Bronchial epithelial cell (primary cell): ENCODE data around the gene CYTIP. TPM values are rescaled to one million over a fixed set of nuclear protein-coding genes. Genes with fewer than 3 reads are reported as not detected.

Experiments used
- DNase-seq: peaks from one replicate; pipeline ENCODE4 v3.0.0-alpha.2; 2010; ENCODE audit warnings: low read depth
- FAIRE-seq: peaks from 2 replicates; lab custom pipeline; 2011; peaks lifted over from hg19 to GRCh38; lab: Jason Lieb, UNC
- H3K27me3 ChIP-seq: 2 replicates; pipeline ENCODE4 v1.5.1; 2011; ENCODE audit warnings: low read length; ENCODE audit not compliant: control insufficient read depth, insufficient read depth
- H3K36me3 ChIP-seq: 2 replicates; pipeline ENCODE4 v1.5.1; 2011; ENCODE audit warnings: low read length; ENCODE audit not compliant: control insufficient read depth, insufficient read depth
- H3K4me3 ChIP-seq: 2 replicates; pipeline ENCODE4 v1.5.1; 2011; ENCODE audit warnings: mild to moderate bottlenecking, low read depth, low read length, control low read depth
- CTCF ChIP-seq: IDR thresholded peaks from 2 replicates; pipeline ENCODE4 v1.5.1; 2011; ENCODE audit warnings: mild to moderate bottlenecking, moderate library complexity, low read length, control low read depth, inconsistent platforms; ENCODE audit not compliant: insufficient read depth, severe bottlenecking
- total RNA-seq: library from RNA; depleted of rRNA; stranded (reverse); fragments of >200 nt; gene quantifications from 2 replicates; pipeline ENCODE4 v1.2.1, GENCODE V29; 2014

The CYTIP gene
- total RNA-seq, result not detected in 2 replicates

- Histone ChIP-seq H3K27me3 (peaks cover 7% of the 10 kb centered on the region), H3K36me3 (no peaks in the 10 kb centered on the region), H3K4me3 (no peak within 1 kb of the TSS)
- no peak for FAIRE-seq
- no peak for TF ChIP-seq CTCF
- no peak for DNase-seq
Measured at GRCh38 chr2:157443795-157444640, at the start of gene CYTIP. Gene CYTIP, minus strand, starts transcription at chr2:157444089. Its CDS starts 69 bp downstream, at chr2:157444020.

DNA sequence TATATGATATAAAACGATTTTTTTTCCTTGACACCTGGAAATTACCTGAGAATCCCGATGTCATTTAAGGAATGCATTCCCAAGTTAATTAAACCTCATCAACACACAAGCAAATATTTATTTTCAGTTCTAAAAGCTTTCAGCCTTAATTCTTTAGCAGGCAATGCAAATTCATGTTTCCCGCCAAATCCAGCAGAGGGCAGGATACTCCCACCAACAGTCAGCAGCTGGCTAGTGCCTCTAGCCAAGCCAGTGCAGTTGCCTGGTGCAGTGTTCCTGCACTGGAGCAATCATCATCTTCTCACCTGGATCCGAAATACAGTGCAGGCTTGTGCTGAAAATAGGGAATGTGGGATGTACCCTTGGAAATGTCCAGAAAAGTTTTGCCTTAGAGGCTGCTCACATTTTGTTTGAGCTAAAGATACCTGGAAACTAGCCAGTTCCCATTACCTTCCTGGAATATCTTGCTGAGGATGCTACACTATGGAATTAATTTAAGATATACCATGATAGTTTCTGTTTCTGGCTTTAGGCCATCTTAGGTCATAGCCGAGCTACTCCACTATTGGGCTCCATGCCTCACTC lies 48.4 kb upstream of the CYTIP start:
- peak; percentile 76 for TF ChIP-seq CTCF
- Histone ChIP-seq H3K27me3 (no peaks in the 10 kb centered on the region), H3K36me3 (no peaks in the 10 kb centered on the region), H3K4me3 (no peak overlapping the region)
- no peak for FAIRE-seq
- peak; percentile 64 for DNase-seq

DNA sequence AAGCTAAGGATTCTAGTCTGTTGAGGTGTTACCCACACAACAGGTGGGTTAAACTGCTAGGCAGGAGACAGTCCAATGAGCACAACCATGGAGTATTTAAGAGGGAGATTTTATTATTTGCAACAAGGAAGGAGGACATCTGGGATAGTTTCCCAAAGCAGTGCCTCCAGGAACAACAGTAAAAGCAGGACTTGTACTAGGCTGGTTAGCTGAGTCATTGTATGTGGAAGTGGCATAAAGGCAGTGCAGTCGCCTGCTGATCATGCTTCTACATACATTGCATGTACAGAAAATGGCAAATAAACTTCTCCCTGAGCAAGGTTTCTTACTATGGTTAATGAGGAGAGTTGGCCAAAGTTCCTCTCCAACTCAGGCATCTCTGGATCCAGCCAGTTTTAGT lies 46.1 kb upstream of the CYTIP start:
- DNase-seq, result no peak
- no peaks in the 10 kb centered on the region for H3K36me3 ChIP-seq
- FAIRE-seq, result peak; percentile 92
- H3K27me3 ChIP-seq, result no peaks in the 10 kb centered on the region
- no peak for TF ChIP-seq CTCF
- H3K4me3 ChIP-seq, result no peak overlapping the region

DNA sequence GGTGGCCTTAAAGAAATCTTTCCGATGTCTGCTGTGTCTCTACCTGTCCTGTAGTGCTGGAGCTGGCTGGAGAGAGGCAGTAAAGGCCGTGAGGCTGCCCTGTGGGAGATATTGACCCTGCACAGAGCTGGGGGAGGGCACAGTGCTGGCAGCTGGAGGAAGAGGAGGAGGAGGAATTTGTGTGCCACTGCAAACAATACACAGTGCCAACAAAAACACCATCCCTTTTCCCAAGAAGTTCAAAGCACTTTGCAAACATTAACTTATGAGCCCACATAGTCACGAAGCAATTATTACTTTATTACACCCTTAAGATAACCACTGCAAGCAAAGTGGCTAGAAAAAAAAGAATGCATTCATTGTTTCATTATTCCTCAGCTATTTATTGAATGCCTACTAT lies 45.0 kb upstream of the CYTIP start:
- no peaks in the 10 kb centered on the region for H3K36me3 ChIP-seq
- DNase-seq (no peak), FAIRE-seq (no peak)
- H3K27me3 ChIP-seq, result no peaks in the 10 kb centered on the region
- H3K4me3 ChIP-seq, result no peak overlapping the region
- TF ChIP-seq CTCF, result no peak

DNA sequence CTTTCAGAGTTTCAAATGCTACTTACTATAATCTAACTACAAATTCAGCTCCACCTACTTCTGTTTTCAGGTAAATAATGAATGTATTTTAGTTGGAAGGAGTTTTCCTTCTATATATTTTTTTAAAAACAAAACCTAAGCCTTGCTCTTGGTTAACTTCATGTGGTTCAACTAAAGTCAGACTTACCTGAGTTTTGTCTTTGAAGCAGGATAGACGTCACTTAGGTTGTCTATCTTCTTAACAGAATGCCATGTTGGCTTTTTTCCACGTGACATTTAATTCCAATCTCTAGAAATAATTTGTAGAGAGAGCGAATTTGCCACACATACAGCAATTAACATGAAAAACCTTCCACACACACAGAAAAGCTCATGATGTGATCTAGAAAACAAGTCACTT lies 43.9 kb upstream of the CYTIP start:
- H3K36me3 ChIP-seq, result no peaks in the 10 kb centered on the region
- FAIRE-seq, result no peak
- TF ChIP-seq CTCF, result no peak
- H3K27me3 ChIP-seq, result no peaks in the 10 kb centered on the region
- DNase-seq, result no peak
- H3K4me3 ChIP-seq, result no peak overlapping the region
